Vagina (tissue), 2 donors: ENCODE measurements around the gene CLCN6.

ENCODE experiments used
- POLR2A ChIP-seq, 2 donors: fragments of 450-650 bp; IDR thresholded peaks; one replicate each; pipeline ENCODE4 v1.6.1; 2017; ENCODE audit warnings: antibody characterized with exemption in 2 of 2, mild to moderate bottlenecking in 2 of 2, moderate library complexity in 2 of 2
- TF ChIP-seq, protein P1 (sequence below), 3 experiments: fragments of 450-650 bp in 2 of 3; fragments of 200-600 bp in 1 of 3; sonication (generic) in 1 of 3; IDR thresholded peaks; one replicate each; pipeline ENCODE4 v1.5.1; 2017 to 2019; ENCODE audit warnings: antibody characterized with exemption in 3 of 3, mild to moderate bottlenecking in 2 of 3, moderate library complexity in 2 of 3

DNA sequence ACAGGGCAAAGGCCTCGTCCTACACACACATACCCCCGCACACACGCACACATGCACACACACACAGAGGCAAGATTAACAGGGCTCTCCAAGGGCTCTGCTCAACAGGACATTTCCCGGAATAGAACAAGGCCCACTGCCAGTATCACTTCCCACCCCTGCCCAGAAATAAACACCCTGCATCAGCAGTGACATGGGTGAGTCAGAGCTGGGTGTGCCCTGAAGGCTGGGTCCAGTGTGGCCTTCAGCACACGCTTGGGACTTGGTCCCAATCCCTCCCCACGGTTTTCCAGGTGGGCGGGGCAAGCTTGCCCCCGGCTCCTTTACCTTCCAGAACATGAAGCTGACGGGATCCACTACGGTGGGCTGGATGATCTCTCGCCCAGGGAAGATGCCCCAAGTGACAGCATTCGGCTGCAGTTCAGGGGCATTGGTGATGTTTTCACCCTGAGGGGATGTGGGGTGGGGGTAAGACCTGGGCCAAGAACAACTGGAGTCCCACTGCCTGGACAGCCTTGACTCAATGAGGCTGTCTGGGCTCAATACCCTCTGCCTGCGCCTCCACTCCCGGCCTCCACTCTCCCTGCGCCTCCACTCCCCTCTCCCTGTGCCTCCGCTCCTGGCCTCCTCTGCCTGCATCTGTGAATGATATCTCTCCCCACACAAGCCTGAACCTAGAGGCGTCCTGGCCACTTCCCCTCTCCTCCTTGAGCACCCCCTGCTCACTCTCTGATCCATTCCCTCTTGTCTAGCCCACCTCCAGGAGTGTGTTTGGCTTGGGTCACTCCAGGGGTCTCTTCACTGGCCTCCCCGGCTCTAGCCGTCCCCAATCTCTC is 14.9 kb upstream of the CLCN6 start:
- peak in 1 of 2 donors; percentile 22 for TF ChIP-seq POLR2A (IDR thresholded peaks at IDR 0.05)
- TF ChIP-seq, protein P1, sequence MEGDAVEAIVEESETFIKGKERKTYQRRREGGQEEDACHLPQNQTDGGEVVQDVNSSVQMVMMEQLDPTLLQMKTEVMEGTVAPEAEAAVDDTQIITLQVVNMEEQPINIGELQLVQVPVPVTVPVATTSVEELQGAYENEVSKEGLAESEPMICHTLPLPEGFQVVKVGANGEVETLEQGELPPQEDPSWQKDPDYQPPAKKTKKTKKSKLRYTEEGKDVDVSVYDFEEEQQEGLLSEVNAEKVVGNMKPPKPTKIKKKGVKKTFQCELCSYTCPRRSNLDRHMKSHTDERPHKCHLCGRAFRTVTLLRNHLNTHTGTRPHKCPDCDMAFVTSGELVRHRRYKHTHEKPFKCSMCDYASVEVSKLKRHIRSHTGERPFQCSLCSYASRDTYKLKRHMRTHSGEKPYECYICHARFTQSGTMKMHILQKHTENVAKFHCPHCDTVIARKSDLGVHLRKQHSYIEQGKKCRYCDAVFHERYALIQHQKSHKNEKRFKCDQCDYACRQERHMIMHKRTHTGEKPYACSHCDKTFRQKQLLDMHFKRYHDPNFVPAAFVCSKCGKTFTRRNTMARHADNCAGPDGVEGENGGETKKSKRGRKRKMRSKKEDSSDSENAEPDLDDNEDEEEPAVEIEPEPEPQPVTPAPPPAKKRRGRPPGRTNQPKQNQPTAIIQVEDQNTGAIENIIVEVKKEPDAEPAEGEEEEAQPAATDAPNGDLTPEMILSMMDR (IDR thresholded peaks at IDR 0.05): no peak
